ENCODE measurements around the gene TMEM9.

- TF ChIP-seq POLR2A (IDR thresholded peaks at IDR 0.05) (no peak), CTCF (IDR thresholded peaks at IDR 0.05) (no peak)
Measured at GRCh38 chr1:201175820-201176500, 21.7 kb upstream of the TMEM9 start.
